Thyroid gland (tissue), 4 donors: ENCODE measurements around the gene NFKBIB. TPM values are rescaled to one million over a fixed set of nuclear protein-coding genes. Genes with fewer than 3 reads are reported as not detected.
"Not testable (repeated sequence)": the region's sequence is repeated elsewhere in the genome, so short reads cannot be mapped to it uniquely, and the experiment has no call there.

Experiments used
- DNase-seq, 2 donors: peaks; one replicate each; pipeline ENCODE4 v3.0.0-alpha.2; 2019
- H3K27ac ChIP-seq, 3 donors: fragments of 200-600 bp; sonication (generic); 1 replicate in 2 of 3; 2 replicates in 1 of 3; pipeline ENCODE4 v1.5.1; 2016 to 2019; ENCODE audit warnings: mild to moderate bottlenecking in 1 of 3, moderate library complexity in 1 of 3
- H3K27me3 ChIP-seq: fragments of 200-600 bp; sonication (generic); one replicate; pipeline ENCODE4 v1.5.1; 2019
- H3K36me3 ChIP-seq, 2 donors: fragments of 200-600 bp; sonication (generic); one replicate each; pipeline ENCODE4 v1.5.1; 2016 to 2019
- H3K4me1 ChIP-seq, 2 donors: fragments of 200-600 bp; sonication (generic); one replicate each; pipeline ENCODE4 v1.5.1; 2017 to 2019
- H3K4me3 ChIP-seq, 3 donors: fragments of 200-600 bp; sonication (generic); replicated peaks in 1 of 3; 1 replicate in 2 of 3; 2 replicates in 1 of 3; pipeline ENCODE4 v1.5.1; 2016; ENCODE audit warnings: mild to moderate bottlenecking in 1 of 3
- H3K9me3 ChIP-seq: fragments of 200-600 bp; sonication (generic); one replicate; pipeline ENCODE4 v1.5.1; 2017
- POLR2A ChIP-seq, 2 donors: fragments of 450-650 bp; IDR thresholded peaks; one replicate each; pipeline ENCODE4 v1.6.1; 2017; ENCODE audit warnings: antibody characterized with exemption in 2 of 2, mild to moderate bottlenecking in 2 of 2, moderate library complexity in 1 of 2
- whole genome bisulfite sequencing, 2 donors: methylation state at CpG; one replicate each; pipeline ENCODE4 v1.1.5; 2017; 5-methylcytosine and 5-hydroxymethylcytosine counted together
- intact Hi-C: fragments of 100-400 bp; cut with DNase I; formaldehyde crosslinking; loops from one replicate; pipeline ENCODE4 v1.15.1; 2023
- total RNA-seq, 4 donors: library from RNA; depleted of rRNA; stranded (reverse); fragments of >200 nt; gene quantifications; one replicate each; pipeline ENCODE4 v1.2.3, GENCODE V29; 2016
- TF ChIP-seq, protein P1 (sequence below), 6 experiments: fragments of 200-600 bp in 3 of 6; fragments of 450-650 bp in 3 of 6; sonication (generic) in 3 of 6; IDR thresholded peaks; one replicate each; pipeline ENCODE4 v1.5.1; 2016 to 2019; ENCODE audit warnings: antibody characterized with exemption in 6 of 6, mild to moderate bottlenecking in 2 of 6, inconsistent platforms in 1 of 6, moderate library complexity in 1 of 6

The NFKBIB gene
- total RNA-seq, 4 donors from 2014 or later, result 18.6 to 23.7 (median 21.2) TPM

- intact Hi-C loops, result no loop called here
- TF ChIP-seq, protein P1, sequence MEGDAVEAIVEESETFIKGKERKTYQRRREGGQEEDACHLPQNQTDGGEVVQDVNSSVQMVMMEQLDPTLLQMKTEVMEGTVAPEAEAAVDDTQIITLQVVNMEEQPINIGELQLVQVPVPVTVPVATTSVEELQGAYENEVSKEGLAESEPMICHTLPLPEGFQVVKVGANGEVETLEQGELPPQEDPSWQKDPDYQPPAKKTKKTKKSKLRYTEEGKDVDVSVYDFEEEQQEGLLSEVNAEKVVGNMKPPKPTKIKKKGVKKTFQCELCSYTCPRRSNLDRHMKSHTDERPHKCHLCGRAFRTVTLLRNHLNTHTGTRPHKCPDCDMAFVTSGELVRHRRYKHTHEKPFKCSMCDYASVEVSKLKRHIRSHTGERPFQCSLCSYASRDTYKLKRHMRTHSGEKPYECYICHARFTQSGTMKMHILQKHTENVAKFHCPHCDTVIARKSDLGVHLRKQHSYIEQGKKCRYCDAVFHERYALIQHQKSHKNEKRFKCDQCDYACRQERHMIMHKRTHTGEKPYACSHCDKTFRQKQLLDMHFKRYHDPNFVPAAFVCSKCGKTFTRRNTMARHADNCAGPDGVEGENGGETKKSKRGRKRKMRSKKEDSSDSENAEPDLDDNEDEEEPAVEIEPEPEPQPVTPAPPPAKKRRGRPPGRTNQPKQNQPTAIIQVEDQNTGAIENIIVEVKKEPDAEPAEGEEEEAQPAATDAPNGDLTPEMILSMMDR (IDR thresholded peaks at IDR 0.05), result no peak
- TF ChIP-seq POLR2A (IDR thresholded peaks at IDR 0.05), result no peak
- peak in 1 of 2 donors; percentile 32 for DNase-seq
- Histone ChIP-seq H3K27ac (peak overlapping the region in 2 of 3 donors; percentile 55 to 65), H3K4me3 (peak overlapping the region in 2 of 3 donors; percentile 19 to 33), H3K9me3 (no peaks in the 10 kb centered on the region), H3K36me3 (no peaks in the 10 kb centered on the region), H3K4me1 (peaks cover 9 to 14% of the 10 kb centered on the region in 2 donors), H3K27me3 (no peaks in the 10 kb centered on the region)
- WGBS, 2 donors, result 5 to 12% methylated on average over 16 to 21 of the region's 34 CpGs
Observed at GRCh38 chr19:38869160-38869835, 30.5 kb upstream of the NFKBIB start.

DNA sequence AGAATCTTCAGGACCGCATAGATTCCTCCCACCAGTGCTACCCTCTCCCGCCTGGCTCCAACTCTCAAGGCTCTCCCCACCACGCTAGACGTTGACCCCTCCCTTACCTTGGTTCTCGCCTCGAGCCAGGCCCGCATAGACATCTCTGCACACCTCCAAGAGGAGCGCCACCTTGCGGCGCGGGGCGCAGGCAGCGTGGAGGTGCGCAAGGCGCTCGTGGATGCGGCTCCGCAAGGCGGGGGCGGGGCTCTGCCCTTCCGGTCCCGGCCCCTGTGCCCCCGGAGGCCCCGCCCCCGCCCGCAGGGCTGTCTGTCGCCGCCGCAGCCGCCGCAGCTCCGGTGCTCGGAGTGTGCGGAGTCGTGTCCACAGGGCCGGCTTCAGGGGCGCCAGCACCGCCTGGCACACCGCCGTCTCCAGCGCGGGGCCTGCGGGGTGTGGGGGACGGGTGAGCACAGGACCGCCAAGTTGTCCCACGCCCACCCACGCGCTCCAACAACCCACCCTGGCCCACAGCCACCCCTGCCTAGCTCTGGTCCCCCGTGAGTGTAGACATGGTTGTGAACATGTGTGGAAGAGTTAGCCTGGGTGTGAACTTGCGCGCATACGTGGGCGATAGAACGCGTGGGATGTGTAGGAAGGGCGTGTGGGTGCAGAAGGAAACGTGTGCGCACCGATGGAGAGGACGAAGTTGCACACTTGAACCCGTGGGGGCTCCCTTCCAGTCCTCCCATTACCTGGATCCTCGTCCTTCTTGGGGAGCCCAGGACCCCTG, 29.7 kb upstream of the NFKBIB start:
- Histone ChIP-seq H3K4me1 (peaks cover 9 to 14% of the 10 kb centered on the region in 2 donors), H3K36me3 (no peaks in the 10 kb centered on the region), H3K9me3 (no peaks in the 10 kb centered on the region), H3K27me3 (no peaks in the 10 kb centered on the region), H3K27ac (peak overlapping the region in 2 of 3 donors; percentile 55 to 65), H3K4me3 (peak overlapping the region in 2 of 3 donors; percentile 19 to 33)
- intact Hi-C loops, result no loop called here
- DNase-seq, result peak; percentile 90 to 92
- TF ChIP-seq POLR2A (IDR thresholded peaks at IDR 0.05), result no peak
- TF ChIP-seq, protein P1 (IDR thresholded peaks at IDR 0.05), result peak; percentile 50 to 92 (median 88)
- 50 to 51% methylated on average over 23 to 24 of the region's 62 CpGs for WGBS, 2 donors

DNA sequence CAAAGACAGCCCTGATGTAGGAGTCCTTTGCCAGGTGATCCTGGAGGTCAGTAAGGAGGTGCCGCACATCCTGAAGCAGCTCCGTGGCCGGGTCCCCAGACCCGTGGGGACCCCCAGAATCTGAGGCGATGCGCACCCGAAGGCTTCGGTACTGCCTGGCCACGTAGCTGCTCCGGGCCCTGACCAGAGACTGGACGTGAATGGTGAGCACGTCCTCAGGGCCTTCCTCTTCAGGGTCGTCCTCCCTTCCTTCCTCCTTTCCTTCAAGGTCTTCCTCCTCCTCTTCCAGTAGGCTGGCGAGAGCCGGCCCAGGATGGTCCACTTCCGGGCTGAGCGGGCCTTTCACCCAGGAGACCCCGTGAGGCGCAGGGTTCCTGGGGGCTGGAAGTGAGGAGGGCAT, 29.2 kb upstream of the NFKBIB start:
- H3K4me1 ChIP-seq, result peaks cover 9 to 14% of the 10 kb centered on the region in 2 donors
- intact Hi-C loops, result no loop called here
- DNase-seq, result no peak
- TF ChIP-seq, protein P1 (IDR thresholded peaks at IDR 0.05), result no peak
- TF ChIP-seq POLR2A (IDR thresholded peaks at IDR 0.05), result no peak
- H3K36me3 ChIP-seq, result no peaks in the 10 kb centered on the region
- H3K27ac ChIP-seq, result no peak overlapping the region
- H3K4me3 ChIP-seq, result no peak overlapping the region
- H3K9me3 ChIP-seq, result no peaks in the 10 kb centered on the region
- no peaks in the 10 kb centered on the region for H3K27me3 ChIP-seq
- WGBS, 2 donors, result 92 to 97% methylated on average over 17 to 19 of the region's 19 CpGs

- not testable (repeated sequence) for H3K27ac ChIP-seq, DNase-seq
Observed at GRCh38 chr19:38873400-38873799, 26.4 kb upstream of the NFKBIB start.

DNA sequence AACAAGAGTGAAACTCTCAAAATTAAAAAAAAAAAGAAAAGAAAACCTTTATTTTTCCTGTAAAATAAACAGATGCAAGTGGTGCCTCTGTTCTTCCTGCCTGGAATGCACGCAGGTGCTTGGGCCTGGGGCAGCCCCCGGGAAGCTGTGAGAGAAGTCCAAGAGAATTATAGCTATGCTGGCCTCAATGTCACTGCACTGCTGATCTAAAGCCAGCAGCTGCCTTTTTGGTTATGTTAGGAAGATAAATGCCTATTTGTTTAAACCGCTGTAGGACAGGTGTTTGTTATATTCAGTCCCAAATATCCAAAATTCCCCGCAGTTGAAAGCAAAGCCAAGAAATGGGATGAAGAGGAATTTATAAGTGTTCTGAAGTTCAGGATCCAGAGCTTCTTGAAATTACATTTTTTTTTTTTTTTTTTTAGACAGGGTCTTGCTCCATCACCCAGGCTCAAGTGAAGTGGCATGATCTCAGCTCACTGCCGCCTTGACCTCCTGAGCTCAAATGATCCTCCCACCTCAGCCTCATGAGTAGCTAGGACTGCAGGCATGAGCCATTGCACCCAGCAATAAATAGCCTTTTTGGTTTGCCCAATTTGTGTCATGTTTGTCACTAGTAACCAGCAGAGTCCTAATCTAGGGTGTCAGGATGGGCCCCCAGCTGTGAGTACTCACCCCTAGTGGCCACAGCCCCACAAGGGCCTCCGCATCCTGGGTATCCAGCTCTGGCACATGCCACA, 23.9 kb upstream of the NFKBIB start:
- no peak for DNase-seq
- 68 to 74% methylated on average over 6 of the region's 6 CpGs for WGBS, 2 donors
- H3K27me3 ChIP-seq, result no peaks in the 10 kb centered on the region
- H3K9me3 ChIP-seq, result no peaks in the 10 kb centered on the region
- TF ChIP-seq POLR2A (IDR thresholded peaks at IDR 0.05), result no peak
- no peak overlapping the region for H3K4me3 ChIP-seq
- peaks cover 5 to 9% of the 10 kb centered on the region in 2 donors for H3K36me3 ChIP-seq
- H3K4me1 ChIP-seq, result peaks cover 9 to 18% of the 10 kb centered on the region in 2 donors
- intact Hi-C loops, result no loop called here
- no peak overlapping the region for H3K27ac ChIP-seq

More at GRCh38 chr19:38873400-38873799, 26.4 kb upstream of the NFKBIB start:
- H3K9me3 ChIP-seq, H3K27me3 ChIP-seq, H3K36me3 ChIP-seq, intact Hi-C loops, H3K4me3 ChIP-seq: not testable (repeated sequence)
- H3K4me1 ChIP-seq, result peaks cover 19 to 28% of the 10 kb centered on the region in 2 donors
- WGBS, 2 donors, result 76 to 77% methylated on average over 10 of the region's 10 CpGs
